Measurements from ENCODE around the gene STXBP1.
"Not testable (repeated sequence)": the region's sequence is repeated elsewhere in the genome, so short reads cannot be mapped to it uniquely, and the experiment has no call there.

The STXBP1 gene

GRCh38 chr9:127578627-127578951, 33.5 kb upstream of the STXBP1 start:
- DNase-seq: no peak

GRCh38 chr9:127578952-127579853, 32.9 kb upstream of the STXBP1 start:
- peak; percentile 90 for DNase-seq

DNA sequence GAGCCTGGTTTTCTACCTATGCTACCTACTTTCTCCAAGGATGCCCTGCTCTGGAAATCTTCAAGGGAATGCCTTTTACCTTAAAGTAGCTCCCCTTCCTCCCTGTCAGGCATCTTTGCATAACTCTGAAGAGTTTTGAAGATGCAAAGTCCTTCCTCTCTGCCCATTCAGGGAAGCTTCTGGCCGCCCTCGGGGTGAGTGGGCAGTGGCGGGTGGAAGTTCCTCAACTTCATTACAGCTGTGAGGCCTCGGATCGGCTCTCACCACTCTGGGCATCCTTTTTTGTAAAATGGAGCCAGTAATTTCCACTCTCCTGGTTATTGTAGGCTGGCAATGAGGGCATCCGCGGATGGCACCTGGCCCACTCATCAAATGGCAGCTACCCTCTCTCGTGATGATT, 31.7 kb upstream of the STXBP1 start:
- DNase-seq: no peak

DNA sequence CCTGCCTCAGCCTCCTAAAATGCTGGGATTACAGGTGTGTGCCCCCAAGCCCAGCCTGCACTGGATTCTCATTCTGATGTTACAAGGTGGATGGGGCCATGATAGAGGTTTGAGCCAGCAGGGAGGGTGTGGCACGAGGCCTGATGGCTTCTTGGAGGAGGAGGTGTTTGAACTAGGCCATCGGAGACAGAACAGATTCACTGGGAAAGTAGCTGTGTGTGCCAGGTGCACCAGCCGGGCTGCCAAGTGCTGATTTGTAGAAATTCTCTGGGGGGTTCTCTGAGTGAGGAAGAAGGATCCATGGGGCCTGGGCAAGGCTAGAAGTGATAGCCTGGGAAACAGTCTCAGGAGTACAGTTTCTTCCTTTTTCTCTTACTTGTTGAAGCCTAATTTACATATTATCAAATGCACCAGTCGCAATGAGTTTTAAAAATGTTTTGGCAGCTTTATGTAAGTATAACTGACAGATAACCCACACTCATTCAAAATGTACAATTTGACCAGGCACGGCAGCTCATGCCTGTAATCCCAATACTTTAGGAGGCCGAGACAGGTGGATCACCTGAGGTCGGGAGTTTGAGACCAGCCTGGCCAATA, 31.1 kb upstream of the STXBP1 start:
- DNase-seq: peak; percentile 17

GRCh38 chr9:127584474-127584805, 27.6 kb upstream of the STXBP1 start:
- DNase-seq: not testable (repeated sequence)

DNA sequence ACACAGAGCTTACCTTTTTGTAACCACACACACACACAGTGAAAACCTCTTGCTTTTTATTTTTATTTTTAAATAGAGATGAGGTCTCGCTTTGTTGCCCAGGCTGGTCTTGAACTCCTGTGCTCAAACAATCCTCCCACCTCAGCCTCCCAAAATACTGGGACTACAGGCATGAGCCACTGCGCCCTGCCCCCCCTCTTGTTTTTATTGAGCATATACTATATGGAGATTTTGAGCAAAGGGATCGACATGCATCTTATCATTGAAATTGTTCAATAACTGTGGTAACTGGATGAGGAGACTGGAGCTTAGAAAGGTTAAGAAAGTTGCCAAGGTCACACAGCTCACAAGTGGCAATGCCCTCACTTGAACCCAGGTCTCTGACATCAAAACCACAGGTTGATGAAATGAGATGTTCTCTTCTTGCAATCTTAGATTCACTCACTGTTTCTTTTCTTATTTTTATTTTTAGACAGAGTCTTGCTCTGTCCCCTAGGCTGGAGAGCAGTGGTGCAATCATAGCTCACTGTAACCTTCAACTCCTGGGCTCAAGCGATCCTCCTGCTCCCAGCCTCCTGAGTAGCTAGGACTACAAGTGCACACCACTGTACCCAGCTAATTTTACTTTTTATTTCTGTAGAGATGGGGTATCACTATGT, 26.8 kb upstream of the STXBP1 start:
- no peak for DNase-seq

DNA sequence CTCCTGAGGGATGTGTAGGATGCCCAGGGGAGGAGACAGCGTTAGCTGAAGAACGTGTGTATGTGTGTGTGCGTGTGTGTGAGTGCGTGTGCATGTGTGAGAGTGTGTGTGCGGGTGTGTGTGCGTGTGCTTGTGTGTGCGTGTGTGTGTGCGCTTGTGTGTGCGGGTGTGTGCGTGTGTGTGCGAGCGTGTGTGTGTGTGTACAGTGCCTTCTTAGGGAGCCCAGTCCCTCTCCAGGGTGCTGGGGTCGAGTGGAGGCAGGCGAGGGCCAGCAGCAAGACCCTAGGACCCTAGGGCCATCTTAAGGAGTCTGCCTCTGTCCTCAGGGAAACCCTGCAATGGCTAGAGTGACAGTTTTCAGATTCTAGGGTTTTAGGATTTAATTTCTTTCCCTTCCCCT, 26.0 kb upstream of the STXBP1 start:
- DNase-seq: peak; percentile 12

GRCh38 chr9:127586537-127586936, 25.5 kb upstream of the STXBP1 start:
- peak; percentile 84 for DNase-seq

DNA sequence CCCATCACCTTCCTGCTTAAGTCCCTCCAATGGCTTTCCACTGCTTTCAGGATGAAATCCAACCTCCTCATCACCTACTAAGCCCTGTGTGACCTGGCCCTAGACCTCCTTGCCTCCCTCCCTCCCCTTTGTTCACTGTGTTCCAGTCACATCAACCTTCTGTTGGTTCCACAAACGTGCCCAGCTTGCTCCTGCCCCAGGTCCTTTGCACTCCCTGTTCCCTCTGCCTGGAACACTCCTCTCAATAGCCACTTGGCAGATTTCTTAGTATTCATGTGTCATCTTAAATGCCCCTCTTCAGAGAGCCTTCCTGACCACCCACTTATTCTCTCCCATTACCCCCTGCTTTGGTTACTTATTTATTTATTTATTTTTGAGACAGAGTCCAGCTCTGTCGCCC, 24.1 kb upstream of the STXBP1 start:
- no peak for DNase-seq

DNA sequence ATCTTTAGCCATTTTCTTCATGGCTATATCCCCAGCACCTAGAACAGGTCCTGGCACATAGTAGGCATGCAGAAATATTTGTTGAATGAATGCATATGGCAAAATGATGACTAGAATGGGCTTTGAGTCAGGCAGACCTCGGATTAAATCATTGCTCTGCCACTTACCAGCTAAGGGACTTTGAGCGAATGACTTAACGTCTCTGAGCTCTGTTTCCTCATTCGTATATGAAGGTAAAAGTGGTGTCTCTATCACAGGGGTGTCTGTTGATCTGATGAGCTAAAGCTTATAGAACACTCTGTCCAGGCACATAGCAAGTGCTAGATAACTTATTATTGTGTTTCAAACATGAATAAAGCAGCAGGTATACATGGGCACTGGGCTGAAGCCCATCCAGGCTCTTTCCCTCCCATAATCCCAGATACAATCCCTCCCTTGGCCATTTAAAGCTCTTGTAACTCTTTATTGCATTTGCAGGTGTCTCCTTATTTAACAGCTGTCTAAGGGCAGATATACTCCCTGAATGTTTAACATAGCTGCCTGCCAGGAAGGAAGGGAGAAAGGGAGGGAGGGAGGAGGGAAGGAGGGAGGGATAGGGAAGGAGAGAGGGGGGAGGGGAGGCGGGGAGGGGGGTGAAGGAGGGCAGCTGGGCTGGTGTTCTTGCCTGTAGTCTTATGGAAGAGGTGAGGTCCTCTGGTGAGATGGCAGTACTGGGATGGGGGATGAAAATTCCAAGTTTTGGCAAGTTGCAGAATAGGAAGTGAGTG, 23.2 kb upstream of the STXBP1 start:
- DNase-seq: peak; percentile 20

DNA sequence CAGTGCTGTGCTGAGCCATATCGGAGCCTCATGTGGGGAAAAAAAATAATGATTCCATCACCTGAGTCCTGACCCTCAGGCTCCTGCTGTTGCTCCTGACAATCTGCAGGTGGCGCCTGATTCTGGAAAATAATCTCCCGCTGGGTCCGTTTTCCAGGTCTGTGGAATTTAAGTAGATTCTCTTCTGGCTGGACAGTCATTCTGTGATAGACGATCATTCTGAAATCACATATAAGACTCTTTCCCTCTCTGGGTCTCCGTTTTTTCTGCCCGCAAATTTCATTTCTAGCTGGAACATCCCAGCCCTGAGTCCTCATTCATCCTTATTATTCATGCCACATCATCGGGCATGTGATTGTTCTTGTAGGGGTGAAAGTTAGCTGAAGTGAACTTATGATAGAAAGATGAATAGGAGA, 22.1 kb upstream of the STXBP1 start:
- DNase-seq: peak; percentile 82

DNA sequence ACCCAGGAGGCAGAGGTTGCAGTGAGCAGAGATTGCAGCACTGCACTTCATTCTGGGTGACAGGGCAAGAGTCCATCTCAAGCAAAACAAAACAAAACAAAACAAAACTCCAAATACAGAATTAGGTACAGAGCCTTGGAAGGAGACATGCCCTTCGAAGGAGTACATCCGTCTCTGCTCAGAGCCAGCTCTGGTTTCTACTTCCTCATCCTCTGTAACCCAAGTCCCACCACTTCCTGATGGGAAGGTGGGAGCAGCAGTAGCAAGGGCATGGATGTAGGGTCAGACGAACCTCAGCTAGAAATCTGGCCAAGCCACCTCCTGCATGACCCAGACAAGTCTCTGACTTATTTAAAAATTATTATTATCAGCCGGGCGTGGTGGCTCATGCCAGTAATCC, 16.5 kb upstream of the STXBP1 start:
- DNase-seq: no peak

DNA sequence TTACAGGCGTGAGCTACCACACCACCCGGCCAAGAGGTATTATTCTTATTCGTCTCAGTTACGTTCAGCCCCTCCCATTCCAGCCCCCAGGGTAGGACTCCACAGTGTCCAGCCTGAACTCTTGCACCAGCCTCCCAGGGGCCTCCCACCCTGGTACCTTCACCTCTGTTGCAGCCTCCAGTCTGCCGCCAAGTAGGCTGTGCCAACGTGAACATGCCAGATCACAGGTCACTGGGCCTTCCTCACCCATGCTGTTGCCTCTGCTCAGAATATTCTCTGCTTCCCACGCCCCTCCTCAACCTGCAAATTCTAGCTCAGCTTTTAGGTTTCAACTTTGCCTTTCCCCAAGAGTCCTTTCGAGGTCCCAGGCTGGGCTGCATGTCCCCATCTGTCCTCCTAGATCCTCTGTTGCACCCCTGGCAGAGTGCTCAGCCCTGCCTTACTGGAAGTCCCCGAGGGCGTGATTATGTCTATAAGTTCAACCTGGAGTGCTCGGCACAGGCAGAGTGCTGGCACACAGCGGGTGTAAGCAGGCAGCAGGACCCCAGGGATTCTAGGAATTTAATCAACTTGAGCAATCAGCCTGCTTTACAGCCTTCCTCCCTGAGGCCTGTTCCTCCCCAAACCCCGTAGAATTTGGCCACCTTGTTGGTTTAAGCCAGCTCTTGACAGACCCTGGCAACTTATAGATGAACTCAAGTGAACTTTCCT, 13.1 kb upstream of the STXBP1 start:
- DNase-seq: no peak

- DNase-seq: no peak
Measured at GRCh38 chr9:127599550-127599891, 12.6 kb upstream of the STXBP1 start.

GRCh38 chr9:127603226-127603625, 8.9 kb upstream of the STXBP1 start:
- DNase-seq: no peak

DNA sequence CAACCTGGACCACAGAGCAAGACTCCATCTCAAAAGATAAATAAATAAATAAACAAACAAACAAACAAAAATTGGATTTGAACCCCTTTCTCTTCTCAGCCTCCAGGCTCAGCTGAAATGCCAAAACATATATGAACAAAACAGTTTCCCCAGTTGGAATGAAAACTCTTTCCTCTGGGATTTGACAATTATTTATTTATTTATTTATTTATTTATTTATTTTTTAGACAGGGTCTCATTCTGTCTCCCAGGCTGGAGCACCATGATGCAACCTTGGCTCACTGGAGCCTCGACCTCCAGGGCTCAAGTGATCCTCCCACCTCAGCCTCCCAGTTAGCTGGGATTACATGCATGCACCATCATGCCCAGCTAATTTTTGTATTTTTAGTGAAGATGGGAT, 6.0 kb upstream of the STXBP1 start:
- no peak for DNase-seq

DNA sequence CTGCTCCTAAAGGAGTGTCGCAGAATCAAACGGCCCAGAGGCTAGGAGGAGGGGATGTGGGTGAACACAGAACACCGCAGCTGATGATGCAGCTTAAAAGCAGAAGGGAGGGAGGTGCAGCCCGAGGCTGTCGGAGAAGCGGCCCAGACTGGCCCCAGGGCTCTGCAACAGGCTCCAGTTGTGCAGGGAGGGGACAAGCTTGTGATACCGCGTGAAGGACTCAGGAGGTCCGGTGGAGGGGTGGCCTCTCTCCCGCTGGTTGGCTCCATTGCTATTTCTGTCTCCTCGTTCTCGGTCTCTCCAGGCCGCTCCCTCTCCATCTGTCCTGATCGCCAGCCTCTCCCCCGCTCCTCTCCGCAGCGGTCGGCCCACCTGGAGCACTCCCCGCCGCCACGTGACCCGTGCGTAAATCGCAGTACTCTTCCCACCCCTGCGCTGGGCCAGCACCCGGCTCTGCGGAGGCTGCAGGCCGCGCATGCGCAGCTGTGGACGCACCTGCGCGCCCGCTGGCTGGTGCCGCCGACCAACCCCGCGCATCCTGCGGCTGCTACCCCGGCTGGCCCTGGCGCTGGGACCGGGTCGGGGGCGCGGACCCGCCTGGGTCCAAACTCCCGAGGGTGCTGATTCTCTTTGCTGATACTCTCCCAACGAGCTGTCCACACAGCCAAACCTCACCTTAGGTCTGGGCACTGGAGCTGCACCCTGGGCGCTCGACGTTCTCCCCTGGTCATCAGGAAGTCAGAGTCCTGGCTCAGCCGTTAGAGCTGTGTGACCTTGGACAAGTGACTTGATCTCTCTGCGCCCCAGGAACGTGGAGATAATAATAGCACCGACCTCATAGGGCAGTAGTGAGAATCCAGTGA, 3.7 kb upstream of the STXBP1 start:
- DNase-seq: peak; percentile 61

DNA sequence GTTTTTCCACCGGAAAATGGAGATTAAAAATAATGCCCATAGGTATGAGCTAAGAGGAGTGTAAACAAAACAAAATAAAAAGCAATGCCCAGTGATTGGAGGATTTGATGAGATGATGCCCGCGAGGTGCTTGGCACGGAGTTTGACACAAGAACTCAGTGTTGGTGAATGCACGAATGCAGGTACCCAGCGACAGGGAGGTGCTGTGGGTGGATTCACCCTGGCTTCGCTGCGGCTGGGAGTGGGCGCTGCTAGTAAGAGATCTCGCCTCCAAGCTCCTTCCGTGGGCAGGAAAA, 526 bp upstream of the STXBP1 start:
- no peak for DNase-seq

GRCh38 chr9:127612939-127613582, 984 bp downstream of the STXBP1 start:
- DNase-seq: peak; percentile 72

DNA sequence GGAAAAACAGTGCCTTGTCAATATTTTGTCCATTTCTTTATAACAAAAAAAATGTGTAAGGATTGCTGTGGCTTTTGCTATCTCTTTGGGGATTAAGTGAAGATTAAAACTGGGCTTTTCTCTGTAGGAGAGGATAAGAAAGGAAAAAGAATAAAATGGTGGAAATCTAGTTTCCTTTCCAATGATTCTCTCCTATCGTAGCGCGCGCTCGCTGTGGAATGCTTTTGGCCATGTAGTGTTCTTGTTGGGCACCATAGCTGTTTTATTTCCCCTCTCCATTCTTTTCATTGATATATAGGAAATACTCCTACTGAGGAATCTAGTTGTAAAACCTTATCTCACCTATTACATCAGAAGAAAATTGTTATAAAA, 1.5 kb downstream of the STXBP1 start:
- no peak for DNase-seq

GRCh38 chr9:127614961-127615360, 2.9 kb downstream of the STXBP1 start:
- no peak for DNase-seq
